Activated CD4-positive, alpha-beta T cell treated with anti-CD3 and anti-CD28 coated beads for 48 hours (primary cell): Measurements from ENCODE around the gene TMC6.

ENCODE experiments used
- DNase-seq: peaks from one replicate; pipeline ENCODE4 v3.0.0-alpha.2; 2020

TMC6 gene

DNA sequence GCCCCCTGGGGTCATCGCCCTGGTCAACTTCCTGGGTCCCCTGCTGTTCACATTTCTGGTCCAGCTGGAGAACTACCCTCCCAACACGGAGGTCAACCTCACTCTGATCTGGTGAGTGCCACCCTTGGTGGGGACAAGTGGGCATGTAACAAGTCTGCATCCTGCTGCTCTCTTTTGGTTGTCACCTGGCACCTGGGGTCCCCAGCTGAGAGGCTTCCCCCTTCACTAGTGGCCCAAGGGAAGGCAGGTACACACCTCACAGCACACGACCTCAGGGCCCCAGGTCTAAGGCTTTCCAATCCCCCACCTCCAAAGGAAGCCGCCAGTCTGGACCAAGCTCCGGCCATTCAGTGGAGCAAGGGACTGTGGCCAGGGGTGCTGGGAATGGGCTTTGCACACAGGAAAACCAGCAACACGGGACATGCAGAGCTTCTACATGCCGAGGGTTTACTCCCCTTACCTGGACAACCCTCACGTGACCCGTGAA is 6.4 kb upstream of the TMC6 start:
- no peak for DNase-seq

DNA sequence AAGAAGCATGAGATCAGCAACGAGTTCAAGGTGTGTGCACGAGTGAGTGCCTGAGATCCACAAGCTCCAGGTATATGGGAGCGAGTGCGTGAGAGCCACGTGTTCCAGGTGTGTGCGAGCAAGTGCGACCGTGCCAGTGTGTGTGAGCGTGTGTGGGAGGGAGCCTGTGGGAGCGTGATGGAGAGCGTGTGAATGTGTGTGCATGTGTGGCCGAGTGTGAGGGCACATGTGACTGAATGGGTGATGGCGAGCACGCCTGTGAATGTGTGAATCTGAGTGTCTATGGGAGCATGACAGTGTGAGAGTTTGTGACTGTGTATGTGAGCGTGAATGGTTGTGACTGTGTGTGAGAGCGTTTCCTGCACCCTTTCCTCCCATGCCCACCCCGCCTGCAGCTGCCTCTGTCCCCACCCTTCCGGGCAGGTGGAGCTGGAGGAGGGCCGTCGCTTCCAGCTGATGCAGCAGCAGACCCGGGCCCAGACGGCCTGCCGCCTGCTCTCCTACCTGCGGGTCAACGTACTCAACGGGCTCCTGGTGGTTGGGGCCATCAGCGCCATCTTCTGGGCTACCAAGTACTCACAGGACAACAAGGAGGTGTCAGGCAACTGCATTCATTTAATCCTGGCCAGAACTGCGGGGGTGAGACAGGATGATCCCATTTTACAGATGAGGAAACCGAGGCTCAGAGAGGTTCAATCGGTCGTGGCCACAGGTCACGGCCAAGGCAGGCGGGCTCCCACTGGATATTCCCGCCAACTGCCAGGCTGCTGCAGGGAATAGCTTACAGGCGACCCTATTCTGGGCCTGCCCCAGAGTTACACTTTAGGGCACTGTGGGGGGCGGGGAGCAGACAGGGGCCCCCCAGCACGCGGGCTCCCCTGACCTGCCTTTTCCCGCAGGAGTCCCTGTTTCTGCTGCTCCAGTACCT is 5.7 kb upstream of the TMC6 start:
- DNase-seq: peak; percentile 83

DNA sequence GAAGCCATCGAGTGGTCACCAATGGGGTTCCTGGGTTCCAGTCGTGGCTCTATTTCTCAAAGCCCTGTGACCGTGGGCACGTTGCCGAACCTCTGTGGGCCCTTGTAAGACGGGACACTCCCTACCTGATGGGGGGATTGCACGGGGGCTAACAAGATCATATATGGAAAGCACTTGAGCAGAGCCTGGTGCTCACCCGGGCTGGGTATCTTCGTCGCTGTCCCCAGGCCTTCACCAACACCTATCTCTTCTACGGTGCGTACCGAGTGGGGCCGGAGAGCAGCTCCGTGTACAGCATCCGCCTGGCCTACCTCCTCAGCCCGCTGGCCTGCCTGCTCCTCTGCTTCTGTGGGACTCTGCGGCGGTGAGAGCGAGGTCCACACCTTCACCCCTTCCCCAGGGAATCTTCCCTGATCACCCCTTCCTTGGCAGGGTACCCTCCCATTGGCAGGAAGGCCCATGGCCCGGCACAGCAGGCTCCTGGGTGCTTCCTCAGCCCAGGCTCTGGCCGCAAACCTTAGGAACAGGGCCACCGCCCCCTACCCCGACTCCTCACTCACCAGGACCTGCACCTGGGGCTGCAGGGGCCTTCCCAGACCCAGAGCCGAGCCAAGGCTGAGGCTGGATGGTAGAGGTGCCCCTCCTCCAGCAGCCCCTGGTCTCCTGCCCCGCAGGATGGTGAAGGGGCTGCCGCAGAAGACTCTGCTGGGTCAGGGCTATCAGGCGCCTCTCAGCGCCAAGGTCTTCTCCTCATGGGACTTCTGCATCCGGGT is 4.8 kb upstream of the TMC6 start:
- no peak for DNase-seq

DNA sequence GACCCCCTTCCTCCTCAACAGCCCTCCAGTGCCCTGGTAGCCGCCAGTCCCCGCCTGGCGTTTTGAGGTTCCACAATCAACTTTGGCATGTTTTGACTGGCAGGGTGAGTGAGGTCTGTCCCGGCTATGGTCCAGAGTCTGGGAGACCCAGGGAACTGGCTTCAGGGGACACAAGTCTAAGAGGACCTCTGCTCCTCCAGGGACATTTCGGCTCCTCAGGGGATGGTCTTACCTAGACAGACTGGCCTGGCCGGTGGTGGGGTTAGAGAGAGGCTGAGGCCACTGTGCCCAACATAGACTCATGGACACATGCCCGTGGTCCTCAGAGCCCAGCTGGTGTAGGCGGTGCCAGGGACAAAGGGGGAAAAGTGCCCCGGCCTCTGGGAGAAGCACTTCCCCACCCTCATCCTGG is 4.2 kb upstream of the TMC6 start:
- no peak for DNase-seq

DNA sequence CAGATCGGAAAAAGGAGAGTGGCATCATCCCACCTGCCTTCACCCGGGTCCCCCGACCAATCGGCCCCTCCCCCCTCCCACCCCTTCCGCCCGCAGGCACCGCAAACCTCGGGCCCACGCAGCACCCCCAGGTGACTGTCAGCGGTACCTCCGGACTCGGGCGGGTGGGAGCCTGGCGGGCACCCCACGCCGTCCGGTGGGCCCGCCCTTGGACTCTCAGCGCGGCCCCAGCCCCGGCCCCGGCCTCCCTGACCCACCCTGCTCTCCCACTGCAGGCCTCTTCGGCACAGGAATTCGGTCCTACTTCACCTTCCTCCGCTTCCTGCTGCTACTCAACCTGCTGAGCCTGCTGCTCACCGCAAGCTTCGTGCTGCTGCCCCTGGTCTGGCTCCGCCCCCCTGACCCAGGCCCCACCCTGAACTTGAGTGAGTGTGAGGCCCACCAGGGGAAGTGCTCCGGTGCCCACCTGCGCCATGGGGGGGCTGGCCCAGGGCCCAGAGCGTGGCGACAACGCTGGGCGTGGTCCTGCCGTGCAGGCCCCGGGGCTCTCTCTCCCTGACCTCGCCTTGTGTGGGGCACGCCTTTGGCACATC is 3.6 kb upstream of the TMC6 start:
- peak; percentile 74 for DNase-seq

DNA sequence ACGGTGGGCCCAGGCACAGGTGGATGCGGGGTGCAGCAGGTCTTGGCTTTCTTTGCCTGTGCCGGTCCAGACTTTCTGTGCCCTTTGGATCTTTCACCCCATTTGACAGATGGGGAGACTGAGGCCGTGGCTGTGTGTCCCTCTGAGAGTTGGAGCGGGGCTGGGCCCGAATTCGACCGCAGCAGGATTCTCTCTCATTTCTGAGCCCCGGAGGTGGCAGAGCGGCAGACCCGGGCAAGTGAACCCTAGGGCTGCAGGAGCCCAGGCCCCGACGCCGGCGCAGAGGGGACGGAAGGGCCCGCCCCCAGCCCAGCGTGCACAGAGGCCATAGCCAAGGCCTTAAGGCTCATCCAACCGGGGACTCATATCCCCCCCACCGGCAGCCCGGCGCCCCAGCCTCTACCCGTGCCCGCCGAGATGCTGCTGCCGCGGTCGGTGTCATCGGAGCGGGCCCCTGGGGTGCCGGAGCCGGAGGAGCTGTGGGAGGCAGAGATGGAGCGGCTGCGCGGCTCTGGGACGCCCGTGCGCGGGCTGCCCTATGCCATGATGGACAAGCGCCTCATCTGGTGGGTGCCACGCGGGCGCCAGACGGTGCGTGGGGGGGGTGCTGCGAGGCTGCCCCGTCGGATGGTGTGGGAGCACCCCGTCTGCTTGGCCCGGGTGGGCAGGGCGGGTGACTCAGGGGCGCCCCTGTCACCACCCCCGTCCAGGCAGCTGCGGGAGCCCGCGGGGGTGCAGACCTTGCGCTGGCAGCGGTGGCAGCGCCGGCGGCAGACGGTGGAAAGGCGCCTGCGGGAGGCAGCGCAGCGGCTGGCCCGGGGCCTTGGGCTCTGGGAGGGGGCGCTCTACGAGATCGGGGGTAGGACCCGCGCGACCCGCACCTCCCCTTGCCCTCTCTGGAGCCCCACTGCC is 2.9 kb upstream of the TMC6 start:
- DNase-seq: peak; percentile 66

DNA sequence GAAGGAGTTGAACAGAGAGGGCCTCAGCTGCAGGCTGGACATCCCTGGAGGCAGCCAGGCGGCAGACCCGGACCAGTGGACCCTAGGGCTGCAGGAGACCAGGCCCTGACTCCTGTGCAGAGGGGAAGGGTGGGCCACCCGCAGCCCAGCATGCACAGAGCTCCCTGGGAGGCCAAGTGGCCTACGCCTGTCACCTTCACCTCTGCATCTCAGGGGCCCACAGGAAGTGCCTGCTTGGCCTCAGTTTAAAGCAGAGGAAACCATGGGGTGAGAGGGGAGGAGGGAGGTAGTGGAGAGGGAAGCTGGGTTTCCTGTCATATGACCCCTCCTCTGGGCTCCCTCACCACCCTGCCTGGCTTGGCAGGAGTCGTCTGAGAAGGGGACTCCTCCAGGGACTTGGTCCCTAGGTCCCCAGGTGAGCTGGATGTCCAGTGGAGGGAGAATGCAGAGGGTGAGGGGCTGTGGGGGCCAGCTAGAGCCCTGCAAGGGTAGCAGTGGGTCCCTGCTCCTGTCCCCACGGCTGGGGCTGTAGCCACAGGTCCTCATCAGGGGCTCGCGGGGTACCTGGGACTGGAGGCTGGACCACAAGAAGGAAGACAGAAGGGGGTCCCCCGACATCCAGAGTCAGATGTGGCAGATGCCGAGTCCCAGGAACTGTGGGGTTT is 2.0 kb upstream of the TMC6 start, which contains the start of gene TMC8:
Gene TMC8 (plus strand): TSS at position 335 of the 665 bp plus-strand sequence. CDS start 818 bp downstream, outside the sequence.
- DNase-seq: peak; percentile 81

DNA sequence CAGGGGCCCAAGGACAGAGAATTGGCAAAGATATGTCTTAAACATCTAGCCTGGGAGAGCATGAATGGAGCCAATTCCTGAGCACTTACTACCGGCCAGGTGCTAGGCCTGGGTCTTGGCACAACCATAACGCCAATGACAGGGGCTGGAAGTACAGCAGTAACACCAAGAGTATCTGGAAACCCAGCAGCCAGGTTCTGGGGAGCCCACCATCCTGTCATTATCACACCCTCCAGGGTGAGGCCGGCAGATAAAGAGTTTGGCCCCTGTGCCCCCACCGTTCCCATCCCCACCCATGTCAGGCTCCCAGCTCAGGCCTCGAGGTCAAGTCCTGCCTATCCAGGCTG is 1.5 kb upstream of the TMC6 start:
- peak; percentile 21 for DNase-seq

DNA sequence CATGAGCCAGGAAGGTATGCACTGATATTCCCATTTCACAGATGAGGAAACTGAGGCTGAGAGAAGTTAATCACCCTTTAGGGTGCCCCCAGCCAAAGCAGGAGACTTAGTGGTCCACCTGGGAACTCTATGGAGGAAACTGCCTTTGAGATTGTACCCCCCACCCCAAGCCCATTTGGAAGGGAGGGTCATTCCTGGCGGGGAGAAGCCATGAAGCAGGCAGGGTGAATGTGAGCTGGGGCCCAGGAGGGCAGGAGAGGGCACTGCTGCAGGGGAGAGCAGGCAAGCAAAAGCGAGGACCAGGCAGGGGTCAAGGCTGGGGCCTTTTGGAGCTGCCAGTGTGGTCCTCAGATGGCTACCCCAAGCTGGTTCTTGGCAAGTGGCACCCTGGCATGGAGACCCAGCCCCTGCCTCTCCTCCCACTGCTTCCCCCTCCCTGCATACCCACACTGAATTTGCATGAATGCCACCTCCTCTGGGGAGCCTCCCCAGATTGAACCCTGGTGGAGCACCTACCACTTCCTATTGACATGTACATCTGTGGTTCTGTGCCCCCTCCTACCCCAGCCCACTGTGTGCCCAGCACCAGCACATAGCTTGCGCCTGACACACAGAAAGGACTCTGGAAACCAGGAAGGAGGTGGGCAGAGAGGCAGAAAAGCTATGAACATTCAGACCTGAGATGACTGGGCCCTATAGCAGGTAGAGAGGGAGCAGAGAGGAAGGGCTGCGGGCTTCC is 965 bp upstream of the TMC6 start:
- peak; percentile 55 for DNase-seq

DNA sequence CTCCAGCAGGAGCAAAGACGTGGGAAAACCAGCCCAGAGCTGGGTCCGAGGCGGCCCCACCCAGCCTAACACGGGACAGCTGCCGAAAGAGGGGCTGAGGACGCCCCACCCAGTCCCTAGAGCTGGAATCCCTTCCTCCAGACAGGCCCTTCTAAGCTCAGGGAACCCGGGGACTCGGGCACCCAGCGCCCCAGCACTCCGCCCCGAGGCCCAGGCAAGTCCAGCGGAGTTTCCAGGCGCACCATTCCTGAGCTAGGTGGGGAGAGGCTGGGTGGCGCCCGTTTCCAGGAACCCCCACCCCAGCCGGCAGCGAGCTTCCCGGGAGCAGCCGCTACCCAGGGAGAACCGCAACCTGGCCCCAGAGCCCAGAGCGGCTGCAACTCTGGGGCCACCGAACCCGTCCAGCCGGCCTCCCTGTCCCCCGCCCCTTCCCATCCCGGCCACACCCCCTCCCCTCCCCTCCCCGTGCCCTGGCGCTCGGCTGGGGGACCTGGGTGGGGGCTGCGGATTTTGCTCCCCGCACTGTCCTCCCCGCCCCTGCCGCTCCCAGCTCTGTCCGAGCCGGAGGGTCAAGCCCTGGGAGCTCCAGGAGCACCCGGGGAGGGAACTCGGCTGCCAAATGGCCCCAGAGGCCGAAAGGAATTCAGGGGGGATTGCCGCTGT is 536 bp downstream of the TMC6 start:
- DNase-seq: peak; percentile 33

DNA sequence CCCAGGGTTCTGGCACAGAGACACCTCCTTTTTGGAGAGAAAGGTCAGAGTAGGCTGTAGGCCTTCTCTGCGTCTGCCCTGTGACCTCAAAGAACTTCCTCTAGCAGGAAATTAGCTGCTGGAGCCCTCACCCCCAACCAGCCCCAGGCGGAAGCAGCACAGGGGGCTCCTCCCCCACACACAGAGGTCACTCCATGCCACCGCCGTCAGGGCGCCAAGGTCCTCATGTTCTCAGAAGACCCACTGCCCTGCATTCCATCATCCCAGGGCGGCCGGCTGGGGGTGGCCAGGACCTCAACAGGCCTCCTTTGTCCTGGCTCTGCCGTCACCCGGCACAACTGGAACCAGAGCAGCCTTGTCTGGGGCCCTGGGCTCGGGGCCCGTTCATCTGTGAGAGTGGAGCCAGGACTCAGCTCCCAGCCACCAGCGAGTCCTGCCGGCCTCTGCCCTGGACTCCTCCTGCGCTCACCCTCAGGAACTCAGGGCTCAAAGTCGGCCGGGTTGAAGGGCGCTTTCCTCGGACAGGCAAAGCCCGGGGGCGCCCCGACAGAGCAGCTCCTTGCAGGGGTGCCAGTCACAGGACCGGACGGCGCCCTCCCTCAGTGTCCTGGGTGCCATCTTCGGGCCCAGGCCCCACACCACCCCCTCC is 1.2 kb downstream of the TMC6 start:
- DNase-seq: peak; percentile 73

DNA sequence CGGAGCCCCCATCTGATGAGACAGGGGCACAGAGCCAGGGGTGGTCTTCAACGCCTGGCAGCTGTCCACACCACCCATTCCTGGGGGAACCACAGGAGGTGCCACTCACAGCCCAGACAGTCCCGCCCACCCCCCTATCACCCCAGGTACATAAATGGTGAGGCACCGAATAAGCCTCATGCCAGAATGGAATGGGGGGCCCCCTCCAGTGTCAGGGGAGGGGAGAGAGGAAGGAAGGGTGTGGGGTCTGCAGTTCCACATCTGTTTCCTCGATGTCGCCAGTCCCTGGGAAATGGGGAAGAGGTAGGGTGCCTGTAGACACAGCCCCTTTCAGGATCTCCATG is 1.7 kb downstream of the TMC6 start:
- DNase-seq: no peak

DNA sequence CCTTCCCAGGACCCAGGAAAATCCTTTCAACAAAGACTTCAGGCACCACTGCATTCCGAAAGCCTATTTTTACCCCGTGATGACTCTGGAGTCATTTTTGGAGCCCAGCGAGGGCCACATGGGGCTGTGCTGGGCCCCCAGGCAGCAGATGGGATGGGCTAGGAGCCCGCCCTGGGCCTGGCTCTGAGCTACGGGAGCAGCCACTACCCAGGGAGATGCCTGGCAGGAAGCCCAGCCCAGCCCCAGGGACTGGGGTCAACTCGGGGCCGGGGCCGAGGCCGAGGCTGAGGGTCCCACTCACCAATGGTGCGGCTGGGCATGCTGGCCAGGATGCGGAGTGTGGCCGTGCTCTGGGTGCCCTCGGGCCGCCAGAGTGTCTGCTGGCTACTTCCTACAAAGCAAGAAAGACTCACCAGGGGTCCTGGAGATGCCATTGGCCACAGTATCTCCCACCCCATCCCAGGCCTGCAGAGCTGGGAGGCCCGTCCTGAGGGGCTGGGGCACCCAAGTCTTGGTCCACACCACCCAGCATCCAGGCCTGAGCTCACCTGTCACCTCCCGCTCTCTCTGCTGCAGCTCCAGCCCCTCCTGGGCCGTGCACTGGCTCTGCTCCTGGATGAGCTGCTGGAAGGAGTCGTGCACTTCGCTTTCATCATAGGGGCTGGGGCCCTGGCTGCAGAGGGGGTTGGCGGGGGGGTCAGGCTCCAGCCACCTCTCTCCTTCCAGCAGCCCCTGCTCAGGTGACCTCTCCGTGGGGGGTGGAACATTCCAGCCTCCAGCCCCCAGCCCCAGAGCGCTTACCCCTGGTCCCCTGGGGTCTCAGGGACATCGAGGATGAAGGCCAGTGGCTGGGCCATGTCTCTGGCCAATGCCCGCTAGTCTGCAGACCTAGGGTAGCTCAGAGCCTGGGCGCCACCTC is 2.3 kb downstream of the TMC6 start:
- DNase-seq: peak; percentile 22

DNA sequence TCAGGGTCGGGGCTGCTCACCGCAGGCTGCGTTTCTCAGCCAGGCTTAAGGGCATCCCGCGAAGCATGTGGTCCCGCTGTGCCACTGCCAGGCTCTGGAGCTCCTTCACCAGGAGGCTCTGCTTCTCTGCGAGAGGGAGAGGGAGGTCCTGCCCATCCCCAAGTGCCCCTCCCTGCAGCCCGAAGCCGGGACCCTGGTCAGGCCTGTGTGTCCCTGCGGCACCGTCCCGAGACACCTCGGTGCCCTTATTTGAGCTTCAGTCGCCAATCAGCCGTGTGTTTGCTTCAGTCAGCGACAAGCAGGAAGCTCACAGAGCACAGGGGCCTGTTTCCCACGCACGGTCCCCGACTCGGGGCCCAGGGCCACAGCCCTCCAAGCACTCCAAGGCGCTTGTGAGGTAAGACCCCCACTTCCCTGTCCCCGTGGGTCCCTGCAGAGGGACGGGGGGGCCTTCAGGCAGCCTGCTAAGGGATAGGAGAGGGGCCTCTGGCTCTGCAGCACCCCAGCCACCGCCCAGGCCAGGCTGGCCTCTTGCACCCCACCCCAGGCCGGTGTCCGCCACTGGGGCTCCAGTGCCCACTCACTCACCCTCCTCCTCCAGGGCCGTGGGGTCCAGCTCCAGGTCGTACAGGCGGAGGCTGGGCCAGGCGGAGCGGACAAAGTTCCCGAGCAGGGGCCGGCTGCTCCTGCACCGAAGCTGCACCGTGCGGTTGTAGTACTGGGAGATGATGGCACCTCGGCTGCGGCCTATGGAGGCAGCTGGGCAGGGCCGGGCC is 3.2 kb downstream of the TMC6 start:
- DNase-seq: peak; percentile 52

DNA sequence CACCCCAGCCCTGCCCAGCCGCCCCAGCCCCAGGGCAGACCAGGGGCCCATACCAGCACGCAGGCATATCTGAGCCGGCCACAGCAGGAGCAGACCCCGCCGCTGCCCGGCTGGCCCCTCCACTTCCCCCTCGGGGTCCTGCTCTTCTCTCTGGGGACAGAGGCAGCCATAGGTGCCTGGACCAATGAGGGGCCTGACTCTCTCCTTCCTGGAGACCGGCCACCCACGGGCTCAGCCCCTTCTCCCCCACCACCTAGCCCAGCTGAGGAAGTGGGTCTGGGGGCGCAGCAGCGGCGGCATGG is 3.8 kb downstream of the TMC6 start:
- DNase-seq: no peak

DNA sequence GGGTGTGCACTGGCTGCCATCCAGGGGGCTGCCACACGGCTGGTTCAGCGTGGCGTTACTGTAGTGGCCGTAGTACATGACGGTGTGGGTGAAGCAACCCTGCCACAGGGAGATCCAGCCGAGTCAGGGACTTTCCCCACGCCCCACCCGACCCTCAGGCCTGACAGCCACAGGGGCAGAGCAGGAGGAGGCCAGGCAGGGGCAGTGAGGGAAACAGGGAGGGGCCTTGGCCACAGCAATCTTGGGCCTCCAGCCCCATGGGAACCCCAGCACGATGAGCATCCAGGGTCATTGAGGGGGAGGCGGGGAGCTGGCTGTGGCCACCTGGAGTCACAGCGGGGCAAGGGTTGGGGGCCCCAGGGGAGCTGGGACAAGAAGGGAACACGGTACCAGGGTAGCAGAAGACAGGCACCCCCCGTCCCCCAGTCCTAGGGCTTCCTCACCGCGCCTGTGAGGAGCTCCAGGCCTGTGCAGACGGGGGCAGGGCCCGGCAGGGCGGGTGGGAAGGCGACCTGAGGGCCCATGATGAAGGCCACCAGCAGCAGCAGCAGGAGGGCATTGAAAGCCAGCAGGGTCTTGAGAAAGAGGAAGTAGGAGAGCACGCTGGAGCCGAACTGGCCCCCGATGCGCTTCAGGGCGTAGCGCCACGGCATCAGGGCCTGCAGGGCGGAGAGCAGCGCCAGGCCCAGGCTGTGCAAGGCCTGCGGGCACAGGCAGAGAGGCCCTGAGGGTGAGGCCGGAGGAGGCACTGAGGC is 4.3 kb downstream of the TMC6 start:
- DNase-seq: peak; percentile 30

DNA sequence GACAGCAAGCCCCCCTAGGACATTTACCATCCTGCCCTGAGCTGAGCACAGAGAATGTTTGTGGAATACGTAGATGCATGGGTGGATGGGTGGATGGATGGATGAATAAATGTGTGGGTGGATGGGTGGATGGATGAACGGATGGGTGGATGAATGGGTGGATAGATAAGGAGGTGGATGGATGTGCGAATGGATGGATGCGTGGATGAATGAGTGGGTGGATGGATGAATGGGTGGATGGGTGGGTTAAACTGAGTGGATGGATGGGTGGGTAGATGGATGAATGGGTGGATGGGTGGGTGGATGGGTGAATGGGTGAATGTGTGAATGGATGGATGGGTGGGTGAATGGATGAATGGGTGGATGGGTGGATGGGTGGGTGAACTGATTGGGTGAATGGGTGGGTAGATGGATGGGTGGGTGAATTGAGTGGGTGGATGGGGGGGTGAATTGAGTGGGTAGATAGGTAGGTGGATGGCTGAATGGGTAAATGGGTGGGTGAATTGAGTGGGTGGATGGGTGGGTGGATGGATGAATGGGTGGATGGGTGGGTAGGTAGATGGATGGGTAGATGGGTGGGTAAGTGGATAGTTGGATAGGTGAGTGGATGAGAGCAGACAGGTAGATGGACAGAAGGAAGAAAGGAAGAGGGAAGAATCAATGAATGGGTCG is 5.2 kb downstream of the TMC6 start:
- no peak for DNase-seq
